HG02884 (cell line): ENCODE results near the gene LRRC51.

ENCODE experiments used
- ATAC-seq: cut with Tn5 transposase; IDR thresholded peaks from one replicate; pipeline ENCODE4 v1.9.1; 2021; ENCODE audit warnings: mild to moderate bottlenecking, moderate library complexity; ENCODE audit not compliant: unreplicated experiment

The LRRC51 gene

GRCh38 chr11:72080326-72081183 is at the start of gene LRRC51, which contains the start of gene NUMA1:
TSS of gene LRRC51 (plus strand) at chr11:72080850. CDS start at chr11:72089084, 8,234 bp downstream.
TSS of gene NUMA1 (minus strand) at chr11:72080542. CDS start at chr11:72035943, 44,599 bp downstream.
- peak; percentile 96 for ATAC-seq

GRCh38 chr11:72036687-72037086 is 44.0 kb upstream of the LRRC51 start:
- ATAC-seq, result no peak

- ATAC-seq, result no peak
Measured at GRCh38 chr11:72037554-72038311, 42.9 kb upstream of the LRRC51 start.

GRCh38 chr11:72038491-72038890 is 42.2 kb upstream of the LRRC51 start:
- ATAC-seq, result no peak

- ATAC-seq, result no peak
Measured at GRCh38 chr11:72039031-72039855, 41.4 kb upstream of the LRRC51 start.

- ATAC-seq, result no peak
Measured at GRCh38 chr11:72039856-72040401, 40.7 kb upstream of the LRRC51 start.

- no peak for ATAC-seq
Measured at GRCh38 chr11:72040491-72041363, 39.9 kb upstream of the LRRC51 start.

- ATAC-seq, result no peak
Measured at GRCh38 chr11:72041364-72042063, 39.1 kb upstream of the LRRC51 start.

- no peak for ATAC-seq
Measured at GRCh38 chr11:72042064-72042745, 38.4 kb upstream of the LRRC51 start.

- ATAC-seq, result no peak
Measured at GRCh38 chr11:72045849-72046248, 34.8 kb upstream of the LRRC51 start.

- no peak for ATAC-seq
Measured at GRCh38 chr11:72048766-72049460, 31.7 kb upstream of the LRRC51 start.

GRCh38 chr11:72058416-72059034 is 22.1 kb upstream of the LRRC51 start:
- ATAC-seq, result no peak

- ATAC-seq, result no peak
Measured at GRCh38 chr11:72061739-72062396, 18.8 kb upstream of the LRRC51 start.

- ATAC-seq, result no peak
Measured at GRCh38 chr11:72066855-72067254, 13.8 kb upstream of the LRRC51 start.

GRCh38 chr11:72067266-72067665 is 13.4 kb upstream of the LRRC51 start:
- no peak for ATAC-seq

- ATAC-seq, result no peak
Measured at GRCh38 chr11:72067676-72068075, 13.0 kb upstream of the LRRC51 start.

GRCh38 chr11:72069200-72069599 is 11.4 kb upstream of the LRRC51 start:
- no peak for ATAC-seq
